CD4-positive, alpha-beta T cell treated with Interleukin-17A for 1 hour (primary cell): Measurements from ENCODE around the gene TSR3.

Experiments used
- DNase-seq: peaks from one replicate; pipeline ENCODE4 v3.0.0-alpha.2; 2020

TSR3 gene

GRCh38 chr16:1350691-1351090, 987 bp downstream of the TSR3 start:
- DNase-seq, result no peak

DNA sequence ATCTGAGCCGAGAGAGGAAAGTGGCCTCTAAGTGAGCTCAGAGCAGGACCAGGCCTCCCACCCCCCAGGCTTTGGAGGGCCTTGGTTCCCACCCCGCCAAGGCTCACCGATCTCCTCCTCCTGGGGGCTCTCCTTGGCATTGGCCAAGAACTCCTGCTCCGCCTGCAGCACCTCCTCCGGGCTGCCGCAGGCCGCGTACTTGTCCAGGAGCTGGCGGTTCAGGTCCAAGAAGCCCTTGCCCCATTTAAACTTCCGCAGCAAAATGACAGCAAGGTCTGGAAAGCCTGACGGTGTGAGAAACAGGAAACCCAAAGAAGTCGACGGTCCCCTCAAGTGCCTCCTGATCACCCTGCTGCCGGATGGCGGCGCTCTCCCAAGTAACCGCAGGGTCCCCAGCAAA, 1.7 kb downstream of the TSR3 start:
- DNase-seq, result no peak

DNA sequence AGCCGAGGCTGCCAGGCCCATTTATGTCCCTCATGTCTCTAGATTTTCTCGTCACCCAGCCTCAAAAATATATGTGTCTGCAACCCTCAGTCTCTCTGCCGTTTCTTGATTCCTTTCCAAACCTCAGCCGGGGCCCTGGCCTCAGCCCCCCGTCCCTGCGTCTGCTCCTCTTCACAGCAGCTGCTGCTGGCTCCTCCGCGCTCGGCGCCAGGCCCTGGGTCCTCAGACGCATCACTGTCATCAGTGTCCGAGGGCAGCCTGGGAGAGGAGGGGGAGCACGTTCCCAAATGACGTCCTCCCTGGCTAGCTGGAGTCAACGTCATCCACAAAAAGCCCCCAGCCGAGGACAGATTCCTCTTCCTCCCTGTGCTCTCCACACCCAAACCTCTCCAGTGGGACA, 2.3 kb downstream of the TSR3 start:
- DNase-seq, result no peak

- no peak for DNase-seq
Measured at GRCh38 chr16:1348926-1349325, 2.8 kb downstream of the TSR3 start.

GRCh38 chr16:1348441-1348840, 3.2 kb downstream of the TSR3 start:
- no peak for DNase-seq

DNA sequence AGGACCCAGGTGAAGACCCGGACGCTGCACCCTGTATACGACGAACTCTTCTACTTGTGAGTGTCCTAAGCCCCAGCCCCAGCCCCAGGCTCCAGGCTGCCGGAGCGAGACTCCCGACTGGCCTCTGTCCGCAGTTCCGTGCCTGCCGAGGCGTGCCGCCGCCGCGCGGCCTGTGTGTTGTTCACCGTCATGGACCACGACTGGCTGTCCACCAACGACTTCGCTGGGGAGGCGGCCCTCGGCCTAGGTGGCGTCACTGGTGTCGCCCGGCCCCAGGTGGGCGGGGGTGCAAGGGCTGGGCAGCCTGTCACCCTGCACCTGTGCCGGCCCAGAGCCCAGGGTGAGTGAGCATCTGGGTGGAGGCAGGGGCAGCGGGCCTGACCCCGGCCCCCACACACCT, 3.7 kb downstream of the TSR3 start:
- no peak for DNase-seq

DNA sequence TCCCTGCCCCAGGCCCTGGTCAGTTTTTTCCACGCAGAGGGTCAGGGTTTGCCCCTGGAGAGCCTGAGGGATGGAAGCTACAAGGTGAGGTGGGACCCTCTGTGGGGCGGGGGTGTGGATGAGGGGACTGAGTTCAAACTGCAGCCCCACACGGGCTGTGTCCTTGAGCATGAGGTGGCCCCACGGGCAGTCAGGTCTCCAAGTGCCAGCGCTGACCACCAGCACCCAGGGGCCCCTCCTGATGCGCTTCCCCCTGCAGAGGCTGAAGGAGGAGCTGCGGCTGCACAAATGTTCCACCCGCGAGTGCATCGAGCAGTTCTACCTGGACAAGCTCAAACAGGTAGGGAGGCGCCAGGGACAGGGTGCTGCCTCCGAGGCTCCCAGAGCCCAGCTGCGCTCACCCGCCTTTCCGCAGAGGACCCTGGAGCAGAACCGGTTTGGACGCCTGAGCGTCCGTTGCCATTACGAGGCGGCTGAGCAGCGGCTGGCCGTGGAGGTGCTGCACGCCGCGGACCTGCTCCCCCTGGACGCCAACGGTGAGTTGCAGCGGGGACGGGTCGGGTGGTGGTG, 4.3 kb downstream of the TSR3 start:
- no peak for DNase-seq

- no peak for DNase-seq
Measured at GRCh38 chr16:1346422-1347285, 5.0 kb downstream of the TSR3 start.

DNA sequence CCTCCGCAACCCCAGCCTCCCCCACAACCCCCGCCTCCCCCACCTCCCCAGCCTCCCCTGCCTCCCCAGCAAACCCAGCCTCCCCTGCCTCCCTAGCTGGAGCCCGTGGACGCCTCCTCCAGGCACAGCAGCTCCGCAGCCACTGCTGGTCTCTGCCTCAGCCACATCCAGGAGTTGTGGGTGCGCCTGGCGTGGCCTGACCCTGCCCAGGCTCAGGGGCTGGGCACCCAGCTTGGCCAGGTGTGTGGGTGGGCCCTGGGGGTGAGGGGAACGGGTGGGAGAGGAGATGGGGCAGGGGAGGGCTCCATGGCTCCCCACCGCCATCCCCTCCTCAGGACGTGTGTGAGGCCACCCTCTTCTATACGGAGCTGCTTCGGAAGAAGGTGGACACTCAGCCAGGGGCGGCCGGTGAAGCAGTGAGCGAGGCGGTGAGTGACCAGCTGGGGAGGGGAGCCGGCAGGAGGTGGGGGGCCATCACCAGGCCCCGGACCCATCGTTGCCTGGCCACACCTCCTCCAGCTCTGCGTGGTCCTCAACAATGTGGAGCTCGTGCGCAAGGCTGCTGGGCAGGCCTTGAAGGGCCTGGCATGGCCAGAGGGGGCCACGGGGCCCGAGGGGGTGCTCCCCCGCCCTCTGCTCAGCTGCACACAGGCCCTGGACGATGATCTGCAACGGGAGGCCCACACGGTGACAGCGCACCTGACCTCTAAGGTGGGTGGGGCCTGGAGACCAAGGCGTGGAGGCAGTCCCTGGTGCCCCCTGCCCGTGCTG, 5.8 kb downstream of the TSR3 start:
- no peak for DNase-seq

- no peak for DNase-seq
Measured at GRCh38 chr16:1345087-1345486, 6.6 kb downstream of the TSR3 start.

DNA sequence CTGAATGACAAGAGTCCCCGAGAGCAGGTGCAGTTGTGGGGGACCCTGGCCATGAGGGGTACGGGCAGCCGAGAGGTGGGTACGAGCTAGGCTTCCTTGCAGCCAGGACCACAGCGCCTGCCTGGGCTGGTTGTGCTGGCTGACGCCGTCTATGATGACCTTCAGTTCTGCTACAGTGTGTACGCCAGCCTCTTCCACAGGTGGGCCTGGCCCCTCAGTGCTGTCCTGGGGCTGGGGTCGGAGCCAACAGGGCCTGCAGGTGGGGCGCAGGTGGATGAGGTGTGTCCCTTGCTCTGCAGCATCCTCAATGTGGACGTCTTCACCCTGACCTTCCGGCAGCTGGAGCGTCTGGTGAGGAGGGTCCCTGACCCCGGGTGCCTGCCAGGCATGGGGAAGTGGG, 7.2 kb downstream of the TSR3 start:
- no peak for DNase-seq

DNA sequence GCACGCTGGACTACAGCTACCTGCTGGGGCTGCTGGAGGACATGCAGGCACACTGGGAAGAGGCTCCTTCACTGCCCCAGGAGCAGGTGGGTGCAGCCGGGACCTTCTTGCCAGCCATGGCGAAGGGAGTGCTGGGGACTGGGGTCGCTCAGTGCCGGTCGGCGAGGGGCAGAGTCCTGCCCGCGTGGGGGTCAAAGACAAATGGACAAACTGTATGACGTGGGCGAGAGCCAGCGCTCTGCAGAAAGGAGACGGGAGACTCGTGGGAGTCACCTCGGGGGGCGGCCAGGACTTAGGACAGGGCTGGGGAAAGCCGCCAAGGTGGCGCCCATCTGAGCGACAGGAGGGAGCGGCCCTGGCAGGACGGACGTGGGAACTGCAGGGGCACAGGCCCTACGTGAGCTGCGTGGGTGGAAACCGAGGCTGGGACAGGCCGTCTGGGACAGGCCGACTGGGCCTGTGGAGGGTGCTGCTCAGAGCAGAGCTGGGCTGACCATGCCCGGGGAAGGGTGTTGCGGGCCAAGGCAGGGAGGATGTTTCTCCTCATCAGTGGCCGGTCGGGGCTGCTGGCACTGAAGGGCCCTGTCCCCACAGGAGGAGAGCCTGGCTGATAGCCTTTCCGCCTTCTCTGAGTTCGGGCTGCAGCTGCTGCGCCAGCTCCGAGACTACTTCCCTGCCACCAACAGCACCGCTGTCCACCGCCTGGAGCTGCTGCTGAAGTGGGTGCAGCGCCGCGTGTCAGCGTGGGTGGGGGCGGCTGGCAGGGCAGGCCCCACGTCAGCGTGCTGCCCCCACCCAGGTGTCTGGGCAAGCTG, 8.0 kb downstream of the TSR3 start:
- DNase-seq, result peak; percentile 11

- peak; percentile 99 for DNase-seq
Measured at GRCh38 chr16:1342526-1343427, 8.9 kb downstream of the TSR3 start.

- no peak for DNase-seq
Measured at GRCh38 chr16:1341495-1342420, 9.9 kb downstream of the TSR3 start.

GRCh38 chr16:1340730-1341494, 10.8 kb downstream of the TSR3 start:
- DNase-seq, result no peak

DNA sequence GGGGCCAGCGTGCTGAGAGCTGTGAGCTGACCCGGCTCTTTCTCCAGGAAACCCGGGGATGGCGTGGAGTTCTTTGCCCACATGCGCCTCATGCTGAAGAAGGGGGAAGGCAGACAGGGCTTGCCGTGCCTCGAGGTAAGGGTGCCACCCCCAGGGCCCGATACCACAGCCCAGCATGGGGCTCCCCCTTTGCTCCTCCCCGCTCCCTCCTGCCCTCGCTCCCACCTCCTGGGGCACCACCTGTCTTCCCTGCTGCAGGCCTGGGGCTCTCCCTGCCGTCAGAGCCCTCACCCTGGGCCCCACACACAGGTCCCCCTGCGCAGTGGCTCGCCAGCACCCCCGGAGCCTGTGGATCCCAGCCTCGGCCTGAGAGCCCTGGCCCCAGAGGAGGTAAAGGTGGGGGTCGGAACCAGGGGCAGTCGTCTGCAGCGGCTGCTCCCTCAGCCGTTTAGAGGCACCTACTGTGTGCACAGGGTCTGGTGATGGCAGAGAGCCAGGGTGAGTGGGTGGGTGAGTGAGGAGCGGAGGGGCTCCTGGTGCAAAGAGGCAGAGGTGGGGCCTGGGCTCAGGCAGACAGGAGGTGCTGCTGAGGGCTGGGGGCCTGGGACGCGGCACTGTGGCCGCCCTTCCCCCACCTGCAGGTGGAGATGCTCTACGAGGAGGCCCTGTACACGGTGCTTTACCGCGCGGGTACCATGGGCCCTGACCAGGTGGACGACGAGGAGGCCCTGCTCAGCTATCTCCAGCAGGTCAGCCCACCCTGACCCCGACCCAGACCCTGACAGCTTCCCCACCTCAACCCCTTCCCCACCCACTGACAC, 12.6 kb downstream of the TSR3 start:
- no peak for DNase-seq

GRCh38 chr16:1338119-1338730, 13.5 kb downstream of the TSR3 start:
- DNase-seq, result peak; percentile 16

DNA sequence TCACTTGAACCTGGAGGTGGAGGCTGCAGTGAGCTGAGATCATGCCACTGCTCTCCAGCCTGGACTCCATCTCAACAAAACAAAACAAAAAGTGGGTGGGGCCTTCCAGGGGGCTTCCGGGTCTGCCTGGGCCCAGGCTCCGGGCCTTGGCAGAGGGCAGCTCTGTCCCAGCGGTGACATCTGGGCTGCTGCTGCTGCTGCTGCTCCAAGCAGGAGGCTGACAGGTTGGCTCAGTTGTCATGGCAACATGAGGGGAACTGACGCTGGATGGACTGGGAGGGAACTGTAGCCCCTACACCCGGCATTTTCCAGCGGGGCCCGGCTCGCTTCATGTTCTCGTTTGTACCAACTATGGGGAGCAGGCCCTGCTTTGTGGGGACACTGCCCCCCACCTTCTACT, 14.2 kb downstream of the TSR3 start:
- no peak for DNase-seq

DNA sequence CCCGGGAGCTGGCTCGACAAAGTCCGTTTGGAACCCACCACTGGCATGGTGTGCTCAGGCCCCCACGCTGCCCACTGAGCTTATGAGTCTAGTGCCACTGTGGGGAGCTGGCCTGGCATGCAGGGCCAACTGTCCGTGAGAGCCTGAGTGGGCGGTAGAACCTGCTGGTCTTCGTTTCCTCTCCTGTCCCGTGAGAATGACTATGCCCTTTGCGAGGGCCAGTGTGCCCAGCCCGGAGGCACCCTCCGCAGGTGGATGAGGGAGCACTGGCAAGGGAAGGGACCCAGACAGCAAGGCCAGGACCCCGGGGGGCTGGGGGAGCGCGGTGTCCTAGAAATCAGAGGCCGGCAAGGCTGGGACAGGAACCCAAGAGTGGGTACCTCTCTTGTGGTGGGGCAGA, 15.1 kb downstream of the TSR3 start:
- no peak for DNase-seq
